AG10803 (cell line): ENCODE results near the gene FIG4.

Experiments used
- DNase-seq: peaks from one replicate; pipeline ENCODE4 v3.0.0; 2010; ENCODE audit warnings: low read depth
- H3K4me3 ChIP-seq: 2 replicates; pipeline ENCODE4 v1.5.1; 2011; ENCODE audit warnings: mild to moderate bottlenecking, low read length, control low read depth
- CTCF ChIP-seq: conservative IDR thresholded peaks from 2 replicates; pipeline ENCODE4 v1.5.1; 2011; ENCODE audit warnings: mild to moderate bottlenecking, low read length, control low read depth, inconsistent platforms

Gene FIG4

DNA sequence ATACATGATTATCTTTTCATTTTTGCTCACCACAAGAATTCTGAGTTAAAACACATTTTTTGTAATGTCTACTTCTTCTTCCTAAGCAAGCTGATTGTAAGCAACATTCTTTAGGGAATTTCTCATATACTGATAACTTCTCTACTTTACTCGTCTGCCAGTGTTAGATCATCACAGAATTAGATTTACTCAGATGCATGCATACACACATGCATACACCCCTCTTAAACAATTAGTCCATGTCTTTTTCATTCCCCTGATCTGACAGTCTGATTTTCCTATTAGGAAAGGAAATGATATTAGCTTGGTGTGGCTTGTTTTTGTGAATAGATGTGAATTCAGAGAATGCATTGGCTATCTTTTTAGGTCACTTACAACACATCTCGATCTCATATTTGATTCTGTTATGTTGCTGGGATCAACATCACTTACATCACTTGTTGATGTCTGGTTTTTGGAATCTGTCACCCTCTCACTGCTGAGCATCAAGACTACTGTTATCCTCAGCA is 91.4 kb downstream of the FIG4 start:
- no peak for TF ChIP-seq CTCF
- H3K4me3 ChIP-seq, result no peak overlapping the region
- no peak for DNase-seq

- TF ChIP-seq CTCF, result peak; percentile 27; the same call in 1 of the 2 replicates
- H3K4me3 ChIP-seq, result no peak overlapping the region
- no peak for DNase-seq
These were observed 92.3 kb downstream of the FIG4 start for GRCh38 chr6:109783250-109783986.

GRCh38 chr6:109787312-109787711 is 96.2 kb downstream of the FIG4 start:
- no peak overlapping the region for H3K4me3 ChIP-seq
- TF ChIP-seq CTCF, result no peak
- DNase-seq, result no peak

DNA sequence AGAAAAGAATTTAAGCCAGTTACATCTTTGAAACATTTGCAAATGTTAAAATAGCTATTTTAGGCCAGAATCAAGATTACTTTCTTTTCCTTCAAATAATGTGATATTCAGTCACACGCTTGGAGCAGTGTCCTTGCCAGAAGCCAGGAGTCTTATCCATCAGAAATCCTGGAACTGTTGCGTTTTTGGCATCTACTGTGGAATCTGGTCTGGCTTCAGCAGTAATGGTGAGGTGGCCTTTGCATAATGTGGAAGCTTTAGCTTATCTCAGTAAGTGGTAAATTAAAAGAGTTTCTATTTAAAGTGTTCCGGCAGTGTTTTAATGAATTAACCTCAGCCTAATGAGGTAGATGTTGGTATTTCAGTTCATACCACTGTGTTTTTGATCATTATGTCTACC is 97.6 kb downstream of the FIG4 start:
- TF ChIP-seq CTCF, result no peak
- peak; percentile 52 for DNase-seq
- no peak overlapping the region for H3K4me3 ChIP-seq

- peak; percentile 84 for DNase-seq
- no peak overlapping the region for H3K4me3 ChIP-seq
- no peak for TF ChIP-seq CTCF
These were observed 99.0 kb downstream of the FIG4 start for GRCh38 chr6:109790131-109790530.

GRCh38 chr6:109791301-109791700 is 100.2 kb downstream of the FIG4 start:
- peak; percentile 12 for DNase-seq
- H3K4me3 ChIP-seq, result no peak overlapping the region
- no peak for TF ChIP-seq CTCF

DNA sequence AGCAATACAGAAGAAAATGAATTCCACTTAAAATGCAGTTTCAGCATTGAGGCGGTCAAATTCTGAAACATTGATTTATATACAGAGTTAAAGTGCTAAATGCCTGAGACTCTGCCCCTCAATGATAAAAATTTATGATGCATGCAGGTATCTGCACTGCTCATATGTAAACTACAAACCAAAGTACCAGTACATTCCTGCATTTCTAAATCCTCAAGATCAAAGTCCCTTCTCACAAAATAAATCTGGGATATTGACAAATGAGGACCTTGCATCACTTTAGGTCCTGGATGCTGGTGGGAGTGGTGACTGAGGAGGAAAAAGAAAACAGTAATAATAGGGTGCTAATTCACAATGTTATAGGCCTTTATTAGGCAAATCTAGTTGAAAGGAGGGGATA is 101.9 kb downstream of the FIG4 start:
- H3K4me3 ChIP-seq, result no peak overlapping the region
- no peak for TF ChIP-seq CTCF
- DNase-seq, result no peak
